Colonic mucosa (tissue), 4 donors: ENCODE data around the gene NDEL1. TPM values are rescaled to one million over a fixed set of nuclear protein-coding genes. Genes with fewer than 3 reads are reported as not detected.

ENCODE experiments used
- DNase-seq: peaks from one replicate; pipeline ENCODE4 v3.0.0-alpha.2; 2020
- H3K27ac ChIP-seq: fragments of 200-600 bp; one replicate; pipeline ENCODE4 v1.8.0; 2021
- H3K27me3 ChIP-seq: fragments of 200-600 bp; one replicate; pipeline ENCODE4 v1.8.0; 2021
- H3K36me3 ChIP-seq: fragments of 200-600 bp; one replicate; pipeline ENCODE4 v1.8.0; 2021
- H3K4me1 ChIP-seq: fragments of 200-600 bp; one replicate; pipeline ENCODE4 v1.8.0; 2021; ENCODE audit warnings: mild to moderate bottlenecking
- H3K4me3 ChIP-seq: fragments of 200-600 bp; one replicate; pipeline ENCODE4 v1.8.0; 2021
- H3K9ac ChIP-seq, 2 donors: one replicate each; pipeline ENCODE4 v1.7.0; 2013; ENCODE audit warnings: control low read depth in 2 of 2, low read depth in 2 of 2, low read length in 2 of 2
- H3K9me3 ChIP-seq: fragments of 200-600 bp; one replicate; pipeline ENCODE4 v1.8.0; 2021
- CTCF ChIP-seq: fragments of 200-600 bp; IDR thresholded peaks from one replicate; pipeline ENCODE4 v1.8.0; 2022; ENCODE audit warnings: antibody characterized with exemption, mild to moderate bottlenecking
- intact Hi-C: fragments of 100-400 bp; cut with DNase I; formaldehyde crosslinking; loops from one replicate; pipeline ENCODE4 v1.14.1; 2022
- total RNA-seq, 2 donors: library from RNA; stranded (reverse); fragmentation: NEBNext Ultra II Directional in 1 of 2; extraction: Animal tissue kit (Norgen Biotek cat#: 25700) in 1 of 2; gene quantifications; one replicate each; pipeline ENCODE4 v1.2.1, GENCODE V29; 2021
- donor health status: healthy.
- donor health status: DM: no; HTN: no; CAD: no.
- donor health status: DM: no; HTN: no; CAD: no.

Gene NDEL1
- total RNA-seq, 2 donors from 2014 or later, result 47.1 TPM

GRCh38 chr17:8455665-8456209 is 20.1 kb downstream of the NDEL1 start:
- H3K9ac ChIP-seq, result no peak overlapping the region
- no peaks in the 10 kb centered on the region for H3K9me3 ChIP-seq
- H3K4me1 ChIP-seq, result no peaks in the 10 kb centered on the region
- H3K36me3 ChIP-seq, result peaks cover 24% of the 10 kb centered on the region
- TF ChIP-seq CTCF, result no peak
- intact Hi-C loops, result no loop called here
- H3K27ac ChIP-seq, result no peak overlapping the region
- DNase-seq, result no peak
- H3K4me3 ChIP-seq, result no peak overlapping the region
- no peaks in the 10 kb centered on the region for H3K27me3 ChIP-seq

GRCh38 chr17:8458128-8458527 is 22.4 kb downstream of the NDEL1 start:
- H3K4me1 ChIP-seq, result no peaks in the 10 kb centered on the region
- no peak overlapping the region for H3K27ac ChIP-seq
- intact Hi-C loops, result no loop called here

GRCh38 chr17:8459107-8459506 is 23.4 kb downstream of the NDEL1 start:
- H3K4me3 ChIP-seq, result no peak overlapping the region
- H3K9me3 ChIP-seq, result no peaks in the 10 kb centered on the region
- no peak for TF ChIP-seq CTCF
- no peak for DNase-seq
- no peaks in the 10 kb centered on the region for H3K27me3 ChIP-seq
- no peaks in the 10 kb centered on the region for H3K4me1 ChIP-seq
- no peak overlapping the region for H3K9ac ChIP-seq
- intact Hi-C loops, result no loop called here
- peaks cover 15% of the 10 kb centered on the region for H3K36me3 ChIP-seq
- no peak overlapping the region for H3K27ac ChIP-seq

More at GRCh38 chr17:8458128-8458527, 22.4 kb downstream of the NDEL1 start:
- no peak for TF ChIP-seq CTCF
- DNase-seq, result no peak
- no peaks in the 10 kb centered on the region for H3K27me3 ChIP-seq
- no peaks in the 10 kb centered on the region for H3K9me3 ChIP-seq
- peaks cover 15% of the 10 kb centered on the region for H3K36me3 ChIP-seq
- no peak overlapping the region for H3K9ac ChIP-seq
- H3K4me3 ChIP-seq, result no peak overlapping the region

GRCh38 chr17:8459831-8460230 is 24.1 kb downstream of the NDEL1 start:
- Histone ChIP-seq H3K9me3 (no peaks in the 10 kb centered on the region), H3K4me3 (no peak overlapping the region), H3K27ac (no peak overlapping the region), H3K36me3 (peaks cover 15% of the 10 kb centered on the region), H3K27me3 (no peaks in the 10 kb centered on the region), H3K9ac (no peak overlapping the region), H3K4me1 (no peaks in the 10 kb centered on the region)
- no peak for DNase-seq
- intact Hi-C loops, result no loop called here
- no peak for TF ChIP-seq CTCF

GRCh38 chr17:8462564-8462963 is 26.9 kb downstream of the NDEL1 start:
- Histone ChIP-seq H3K27ac (no peak overlapping the region), H3K4me3 (no peak overlapping the region), H3K27me3 (no peaks in the 10 kb centered on the region), H3K9me3 (no peaks in the 10 kb centered on the region), H3K4me1 (no peaks in the 10 kb centered on the region), H3K9ac (no peak overlapping the region), H3K36me3 (peaks cover 22% of the 10 kb centered on the region)
- TF ChIP-seq CTCF, result no peak
- intact Hi-C loops, result no loop called here
- DNase-seq, result no peak
